H1 (cell line): ENCODE data around the gene MDM1. TPM values are rescaled to one million over a fixed set of nuclear protein-coding genes. Genes with fewer than 3 reads are reported as not detected.

Experiments
- CTCF ChIA-PET: fragments of 300-600 bp; sonication (Branson Sonifier 250); formaldehyde crosslinking; loops from one replicate; lab custom pipeline; 2021; ENCODE audit not compliant: partially characterized antibody; lab: Charles Lee
- POLR2A ChIA-PET: fragments of 300-600 bp; sonication (Branson Sonifier 250); formaldehyde crosslinking; loops from one replicate; lab custom pipeline; 2021; ENCODE audit warnings: inconsistent platforms; ENCODE audit not compliant: partially characterized antibody; lab: Charles Lee
- DNase-seq, 2 experiments: peaks; one replicate each; pipeline versions ENCODE4 v3.0.0 to v3.0.0-alpha.2; 2010 to 2022; ENCODE audit warnings: low spot score in 2 of 2, low read depth in 1 of 2, mixed read lengths in 1 of 2
- FAIRE-seq: peaks from 2 replicates; lab custom pipeline; 2011; peaks lifted over from hg19 to GRCh38; lab: Jason Lieb, UNC
- H2AFZ ChIP-seq: 2 replicates; pipeline ENCODE4 v1.8.1; 2012; ENCODE audit warnings: low read length, inconsistent platforms
- H2AK5ac ChIP-seq: 2 replicates; pipeline ENCODE4 v1.6.1; 2013; ENCODE audit warnings: low read depth, low read length
- H2BK120ac ChIP-seq: replicated peaks from 2 replicates; pipeline ENCODE3; 2013; ENCODE audit warnings: low read depth, low read length, inconsistent platforms
- H2BK12ac ChIP-seq: 2 replicates; pipeline ENCODE4 v1.6.1; 2013; ENCODE audit warnings: low read depth, low read length
- H2BK15ac ChIP-seq: 2 replicates; pipeline ENCODE4 v1.6.1; 2013; ENCODE audit warnings: low read length
- H2BK20ac ChIP-seq: 2 replicates; pipeline ENCODE4 v1.6.1; 2013; ENCODE audit warnings: low read length
- H2BK5ac ChIP-seq: 2 replicates; pipeline ENCODE4 v1.6.1; 2013; ENCODE audit warnings: low read depth, low read length
- H3K14ac ChIP-seq: 2 replicates; pipeline ENCODE4 v1.6.1; 2013; ENCODE audit warnings: inconsistent platforms; ENCODE audit not compliant: insufficient read length
- H3K18ac ChIP-seq: 2 replicates; pipeline ENCODE4 v1.6.1; 2013; ENCODE audit warnings: low read length; ENCODE audit errors: extremely low read depth
- H3K23ac ChIP-seq: 2 replicates; pipeline ENCODE4 v1.6.1; 2013; ENCODE audit warnings: inconsistent platforms; ENCODE audit not compliant: insufficient read length
- H3K23me2 ChIP-seq: 2 replicates; pipeline ENCODE4 v1.6.1; 2013; ENCODE audit warnings: low read depth, low read length
- H3K27ac ChIP-seq: 2 replicates; pipeline ENCODE4 v1.6.1; 2011; ENCODE audit warnings: low read depth, low read length, inconsistent platforms
- H3K27me3 ChIP-seq, 4 experiments: replicated peaks in 1 of 4; 1 replicate in 1 of 4; 2 replicates in 3 of 4; pipeline versions ENCODE4 v1.6.1 to v1.8.1; 2011 to 2013; ENCODE audit warnings: low read length in 3 of 4, mild to moderate bottlenecking in 3 of 4, inconsistent platforms in 2 of 4, mixed read lengths in 2 of 4, moderate library complexity in 1 of 4; ENCODE audit not compliant: control insufficient read depth in 3 of 4, insufficient read depth in 3 of 4; ENCODE audit errors: extremely low read depth in 1 of 4
- H3K36me3 ChIP-seq, 4 experiments: 2 replicates each; pipeline versions ENCODE4 v1.6.1 to v1.8.1; 2011 to 2013; ENCODE audit warnings: mild to moderate bottlenecking in 4 of 4, low read length in 3 of 4, moderate library complexity in 2 of 4, control low read depth in 1 of 4, inconsistent platforms in 1 of 4; ENCODE audit not compliant: insufficient read depth in 4 of 4, control insufficient read depth in 2 of 4
- H3K4ac ChIP-seq: replicated peaks from 2 replicates; pipeline ENCODE3; 2013; ENCODE audit warnings: low read length, low read depth, mixed read lengths, inconsistent platforms; ENCODE audit not compliant: insufficient read length
- H3K4me1 ChIP-seq, 4 experiments: replicated peaks in 1 of 4; 1 replicate in 1 of 4; 2 replicates in 3 of 4; pipeline versions ENCODE4 v1.6.1 to v1.8.1; 2011 to 2013; ENCODE audit warnings: low read length in 3 of 4, inconsistent platforms in 2 of 4, mixed read lengths in 1 of 4; ENCODE audit not compliant: insufficient read depth in 4 of 4, control insufficient read depth in 3 of 4
- H3K4me2 ChIP-seq, 2 experiments: 2 replicates each; pipeline versions ENCODE4 v1.6.1 to v1.8.1; 2011 to 2013; ENCODE audit warnings: low read depth in 2 of 2, low read length in 2 of 2, control low read depth in 1 of 2, inconsistent platforms in 1 of 2, mild to moderate bottlenecking in 1 of 2; ENCODE audit not compliant: insufficient read depth in 1 of 2
- H3K4me3 ChIP-seq, 4 experiments: fragments of 200-600, 300-600 bp in 1 of 4; sonication (generic), shearing (Covaris generic), sonication (Bioruptor Twin) in 1 of 4; 2 replicates each; pipeline versions ENCODE4 v1.5.1 to v1.8.1; 2011 to 2016; ENCODE audit warnings: low read length in 4 of 4, low read depth in 3 of 4, control low read depth in 2 of 4, inconsistent platforms in 2 of 4, mild to moderate bottlenecking in 2 of 4, mixed read lengths in 1 of 4, moderate library complexity in 1 of 4; ENCODE audit not compliant: insufficient read depth in 2 of 4; ENCODE audit errors: extremely low read depth in 1 of 4
- H3K56ac ChIP-seq: replicated peaks from 2 replicates; pipeline ENCODE3; 2013; ENCODE audit warnings: low read depth, mild to moderate bottlenecking, mixed read lengths, low read length, inconsistent platforms; ENCODE audit not compliant: insufficient read length
- H3K79me1 ChIP-seq: 2 replicates; pipeline ENCODE4 v1.6.1; 2013; ENCODE audit warnings: low read depth, low read length, control low read depth
- H3K79me2 ChIP-seq, 2 experiments: 2 replicates each; pipeline versions ENCODE4 v1.6.1 to v1.8.1; 2012 to 2013; ENCODE audit warnings: low read length in 2 of 2, mild to moderate bottlenecking in 2 of 2, inconsistent platforms in 1 of 2; ENCODE audit not compliant: insufficient read depth in 2 of 2, control insufficient read depth in 1 of 2
- H3K9ac ChIP-seq, 4 experiments: replicated peaks in 1 of 4; 1 replicate in 1 of 4; 2 replicates in 3 of 4; pipeline versions ENCODE4 v1.6.1 to v1.8.1; 2011 to 2013; ENCODE audit warnings: low read depth in 3 of 4, low read length in 3 of 4, control low read depth in 2 of 4, mild to moderate bottlenecking in 2 of 4, moderate library complexity in 2 of 4, inconsistent platforms in 1 of 4; ENCODE audit errors: extremely low read depth in 1 of 4
- H3K9me3 ChIP-seq, 2 experiments: 2 replicates each; pipeline versions ENCODE4 v1.6.1 to v1.8.1; 2012 to 2013; ENCODE audit warnings: mild to moderate bottlenecking in 2 of 2, moderate library complexity in 2 of 2, control low read depth in 1 of 2, inconsistent platforms in 1 of 2, low read depth in 1 of 2, low read length in 1 of 2, mixed read lengths in 1 of 2; ENCODE audit not compliant: insufficient read depth in 2 of 2
- H4K20me1 ChIP-seq, 2 experiments: replicated peaks in 1 of 2; 2 replicates each; pipeline versions ENCODE3 to v1.8.1; 2011 to 2013; ENCODE audit warnings: inconsistent platforms in 2 of 2, low read length in 2 of 2, mild to moderate bottlenecking in 1 of 2; ENCODE audit not compliant: insufficient read depth in 2 of 2, control insufficient read depth in 1 of 2
- H4K5ac ChIP-seq: 2 replicates; pipeline ENCODE4 v1.6.1; 2013; ENCODE audit warnings: low read length, low read depth, mixed read lengths, inconsistent platforms; ENCODE audit not compliant: insufficient read length
- H4K8ac ChIP-seq: 2 replicates; pipeline ENCODE4 v1.8.0; 2013; ENCODE audit warnings: mild to moderate bottlenecking, moderate library complexity, low read length, inconsistent platforms; ENCODE audit not compliant: insufficient read depth; ENCODE audit errors: extremely low read depth
- H4K91ac ChIP-seq: replicated peaks from 2 replicates; pipeline ENCODE3; 2013; ENCODE audit warnings: low read length, mixed read lengths, inconsistent platforms; ENCODE audit not compliant: insufficient read length
- CBX8 ChIP-seq: fragments of 300-800, 300-1000 bp; sonication (generic); IDR thresholded peaks from 2 replicates; pipeline ENCODE4 v1.7.1; 2016; ENCODE audit warnings: low read depth, low read length, borderline replicate concordance
- CTBP2 ChIP-seq: IDR thresholded peaks from 2 replicates; pipeline ENCODE4 v1.7.0; 2011; ENCODE audit warnings: borderline replicate concordance, mild to moderate bottlenecking, moderate library complexity, mixed read lengths, low read length; ENCODE audit not compliant: insufficient read depth, insufficient read length
- EP300 ChIP-seq, 2 experiments: IDR thresholded peaks; 1 replicate in 1 of 2; 2 replicates in 1 of 2; pipeline ENCODE4 v1.6.1; 2011 to 2012; ENCODE audit warnings: low read depth in 2 of 2, low read length in 2 of 2, mild to moderate bottlenecking in 2 of 2, borderline replicate concordance in 1 of 2, inconsistent platforms in 1 of 2, moderate library complexity in 1 of 2
- KDM5A ChIP-seq: fragments of 200-600 bp; IDR thresholded peaks from 2 replicates; pipeline ENCODE4 v1.7.1; 2012; ENCODE audit warnings: mild to moderate bottlenecking, low read length, inconsistent platforms, mixed read lengths
- MAX ChIP-seq: IDR thresholded peaks from 2 replicates; pipeline ENCODE4 v1.6.1; 2012; ENCODE audit warnings: inconsistent platforms
- POLR2A ChIP-seq, 2 experiments: IDR thresholded peaks; 1 replicate in 1 of 2; 2 replicates in 1 of 2; pipeline ENCODE4 v1.6.1; 2011; ENCODE audit warnings: low read depth in 2 of 2, low read length in 2 of 2, mild to moderate bottlenecking in 2 of 2; ENCODE audit errors: control extremely low read depth in 1 of 2
- POU5F1 ChIP-seq: IDR thresholded peaks from 2 replicates; pipeline ENCODE4 v1.6.1; 2011; ENCODE audit warnings: low read depth, mild to moderate bottlenecking, low read length, moderate library complexity
- SIN3A ChIP-seq, 2 experiments: IDR thresholded peaks in 1 of 2; conservative IDR thresholded peaks in 1 of 2; 2 replicates each; pipeline ENCODE4 v1.6.1; 2011 to 2012; ENCODE audit warnings: low read length in 2 of 2, improper control_type of control experiment in 1 of 2, low read depth in 1 of 2, mild to moderate bottlenecking in 1 of 2
- SP1 ChIP-seq: IDR thresholded peaks from 2 replicates; pipeline ENCODE4 v1.6.1; 2011; ENCODE audit warnings: low read depth, low read length
- TAF7 ChIP-seq: optimal IDR thresholded peaks from 2 replicates; pipeline ENCODE3; 2011; ENCODE audit warnings: low read depth, mild to moderate bottlenecking, inconsistent platforms, low read length, moderate library complexity, borderline replicate concordance
- USF2 ChIP-seq: IDR thresholded peaks from 2 replicates; pipeline ENCODE4 v1.6.1; 2011; ENCODE audit warnings: low read length, improper control_type of control experiment
- WGBS, 2 experiments: shearing (Covaris generic) in 1 of 2; methylation state at CpG; one replicate each; pipeline versions ENCODE4 v1.1.6 to v1.1.7; 2013 to 2015; ENCODE audit warnings: low lambda C conversion rate in 2 of 2, mixed read lengths in 2 of 2, inconsistent platforms in 1 of 2, low coverage in 1 of 2, missing lambda C conversion rate in 1 of 2; ENCODE audit not compliant: insufficient replicate concordance in 2 of 2, insufficient coverage in 1 of 2, insufficient read length in 1 of 2; ENCODE audit errors: extremely low coverage in 1 of 2, missing lambda C conversion rate in 1 of 2; 5-methylcytosine and 5-hydroxymethylcytosine counted together
- polyA plus RNA-seq, 7 experiments: library from polyadenylated mRNA; depleted of rRNA in 3 of 7; stranded (reverse) in 5 of 7; unstranded in 2 of 7; fragments of >200 nt in 5 of 7; fragments of 200-250 nt in 2 of 7; gene quantifications; 1 replicate in 5 of 7; 2 replicates in 1 of 7; 4 replicates in 1 of 7; pipeline versions ENCODE4 v1.2.1 to v1.2.3, GENCODE V29; 2011 to 2013; ENCODE audit warnings: missing spikeins in 2 of 7, mixed read lengths in 2 of 7
- total RNA-seq: library from RNA; stranded (reverse); fragmentation: NEBNext Ultra II Directional; extraction: Animal tissue kit (Norgen Biotek cat#: 25700); gene quantifications from 2 replicates; pipeline ENCODE4 v1.2.1, GENCODE V29; 2021

Gene MDM1
- total and polyA plus RNA-seq, 2 of the 8 experiments (the other 6 are each of a cell fraction or from before 2014, with no cell fraction given) = 3.1 to 10.7 TPM

- H3K4me1 ChIP-seq = peaks cover 0 to 6% (median 1%) of the 10 kb centered on the region in 4 experiments; a peak in 3 of 7 replicates
- 86% methylated on average over 6 of the region's 6 CpGs; no CpG with 5 or more reads in 1 of the 2 experiments for WGBS, 2 experiments
- CTCF ChIA-PET = interaction anchor here (1.0 to 1.8 kb wide), 6 partner anchors 10 to 177 kb away, joined by 3 to 6 read pairs (median 4); no protein-coding TSS in a partner anchor
- no peak for FAIRE-seq
- H2AK5ac ChIP-seq = no peak overlapping the region
- DNase-seq = no peak
- no peak overlapping the region for H3K23ac ChIP-seq
- H3K36me3 ChIP-seq = no peaks in the 10 kb centered on the region
- POLR2A ChIA-PET = interaction anchor here (0.7 to 1.1 kb wide), 2 partner anchors 12 to 23 kb away, joined by 3 to 4 read pairs; no protein-coding TSS in a partner anchor
- H3K18ac ChIP-seq = no peak overlapping the region
- no peaks in the 10 kb centered on the region for H4K20me1 ChIP-seq
- no peaks in the 10 kb centered on the region for H3K9me3 ChIP-seq
- H4K5ac ChIP-seq = no peak overlapping the region
- H2BK12ac ChIP-seq = no peak overlapping the region
- no peaks in the 10 kb centered on the region for H3K27me3 ChIP-seq
- no peak overlapping the region for H3K4ac ChIP-seq
- no peak overlapping the region for H3K9ac ChIP-seq
- no peak overlapping the region for H3K14ac ChIP-seq
- no peak overlapping the region for H3K4me3 ChIP-seq
- no peaks in the 10 kb centered on the region for H3K79me1 ChIP-seq
- H3K79me2 ChIP-seq = no peaks in the 10 kb centered on the region
- no peak overlapping the region for H4K91ac ChIP-seq
- no peak overlapping the region for H2BK120ac ChIP-seq
- H4K8ac ChIP-seq = no peak overlapping the region
- no peak overlapping the region for H2AFZ ChIP-seq
- H2BK15ac ChIP-seq = no peak overlapping the region
- H2BK20ac ChIP-seq = no peak overlapping the region
- no peak overlapping the region for H2BK5ac ChIP-seq
- H3K56ac ChIP-seq = no peak overlapping the region
- H3K4me2 ChIP-seq = no peak overlapping the region
- H3K27ac ChIP-seq = no peak overlapping the region
- H3K23me2 ChIP-seq = no peaks in the 10 kb centered on the region; the same call in 1 of the 2 replicates
- TF ChIP-seq MAX (no peak), EP300 (IDR thresholded peaks at IDR 0.05; ENCODE audit: borderline replicate concordance in 1 of 2, low read depth in 2 of 2, low read length in 2 of 2) (no peak), USF2 (no peak), TAF7 (no peak), CTBP2 (no peak), POLR2A (IDR thresholded peaks at IDR 0.05; ENCODE audit: control extremely low read depth in 1 of 2, low read depth in 2 of 2, low read length in 2 of 2) (no peak), SIN3A (conservative IDR thresholded peaks at IDR 0.05 in 1 of 2, IDR thresholded peaks at IDR 0.05 in 1 of 2; ENCODE audit: low read depth in 1 of 2, low read length in 2 of 2) (no peak), POU5F1 (no peak), SP1 (no peak), KDM5A (no peak), CBX8 (no peak)
These were observed 49.5 kb upstream of the MDM1 start for GRCh38 chr12:68381476-68382219.
